HG03108 (cell line): ENCODE results near the gene ITPKC.
A peak's percentile ranks its signal among the peaks of the same experiment; 100 is the strongest.

Experiments used
- ATAC-seq: cut with Tn5 transposase; IDR thresholded peaks from one replicate; pipeline ENCODE4 v1.9.1; 2021; ENCODE audit warnings: moderate library complexity; ENCODE audit not compliant: unreplicated experiment

The ITPKC gene

GRCh38 chr19:40690050-40690692 is 26.7 kb upstream of the ITPKC start, which contains the start of gene NUMBL:
Gene NUMBL, minus strand, starts transcription at chr19:40690651. Its CDS starts 168 bp downstream, at chr19:40690483.
- no peak for ATAC-seq

DNA sequence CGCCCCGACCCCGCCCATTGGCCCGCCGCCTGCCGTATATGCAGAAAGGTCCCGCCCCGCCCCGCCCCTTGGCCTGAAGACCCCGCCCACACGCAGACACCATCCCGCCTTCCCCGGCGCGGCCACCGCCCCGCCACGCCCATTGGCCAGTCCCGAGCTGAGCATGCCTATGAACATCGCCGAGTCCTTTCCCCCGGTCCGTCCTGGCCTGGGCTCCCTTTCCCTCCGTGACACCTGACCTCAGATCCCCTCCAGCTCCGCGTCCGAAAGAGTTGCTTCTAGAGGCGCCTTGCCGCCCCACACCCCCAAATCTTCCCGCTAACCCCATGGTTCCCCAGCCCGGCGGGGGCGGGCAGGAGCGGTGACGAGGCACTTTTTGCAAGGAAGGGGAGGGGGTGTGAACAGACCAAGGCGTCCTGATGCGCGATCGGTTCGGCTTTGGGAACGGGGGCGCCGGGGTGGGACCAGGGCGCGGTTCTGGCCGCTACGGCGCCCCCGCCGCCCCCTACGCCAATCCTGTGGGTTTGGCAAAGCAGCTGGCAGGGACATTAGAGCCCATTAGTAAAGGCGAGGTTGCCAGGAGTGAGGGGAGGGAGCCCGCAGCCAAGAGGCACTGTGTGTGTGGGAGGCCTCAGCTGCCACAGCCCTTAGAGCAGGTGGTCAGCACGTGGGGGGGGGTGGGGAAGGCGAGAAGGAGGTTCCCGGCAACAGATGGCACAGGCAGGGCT is 26.1 kb upstream of the ITPKC start:
- peak; percentile 40 for ATAC-seq

- ATAC-seq: no peak
Measured at GRCh38 chr19:40691421-40692211, 25.3 kb upstream of the ITPKC start.

DNA sequence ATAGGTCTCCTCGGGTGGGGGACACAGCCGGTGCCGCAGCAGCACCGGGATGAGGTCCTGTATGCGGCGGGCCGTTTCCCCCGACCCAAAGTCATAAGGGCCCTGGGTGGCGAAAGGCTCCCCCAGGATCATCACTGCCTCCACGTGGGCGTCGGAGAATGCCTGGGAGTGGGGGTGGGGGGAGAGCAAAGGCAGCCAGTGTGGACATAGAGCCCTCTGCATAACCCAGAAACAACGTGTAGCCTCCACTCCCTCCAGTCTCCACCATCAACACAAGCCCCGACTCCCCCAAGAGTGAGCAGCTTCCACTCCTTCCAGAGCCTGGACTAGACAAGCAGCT is 24.7 kb upstream of the ITPKC start:
- ATAC-seq: no peak

- no peak for ATAC-seq
Measured at GRCh38 chr19:40693150-40693788, 23.6 kb upstream of the ITPKC start.

- no peak for ATAC-seq
Measured at GRCh38 chr19:40693896-40694295, 23.0 kb upstream of the ITPKC start.

- no peak for ATAC-seq
Measured at GRCh38 chr19:40695881-40696280, 21.0 kb upstream of the ITPKC start.

GRCh38 chr19:40697007-40697406 is 19.9 kb upstream of the ITPKC start:
- ATAC-seq: no peak

- ATAC-seq: no peak
Measured at GRCh38 chr19:40700083-40700482, 16.8 kb upstream of the ITPKC start.

DNA sequence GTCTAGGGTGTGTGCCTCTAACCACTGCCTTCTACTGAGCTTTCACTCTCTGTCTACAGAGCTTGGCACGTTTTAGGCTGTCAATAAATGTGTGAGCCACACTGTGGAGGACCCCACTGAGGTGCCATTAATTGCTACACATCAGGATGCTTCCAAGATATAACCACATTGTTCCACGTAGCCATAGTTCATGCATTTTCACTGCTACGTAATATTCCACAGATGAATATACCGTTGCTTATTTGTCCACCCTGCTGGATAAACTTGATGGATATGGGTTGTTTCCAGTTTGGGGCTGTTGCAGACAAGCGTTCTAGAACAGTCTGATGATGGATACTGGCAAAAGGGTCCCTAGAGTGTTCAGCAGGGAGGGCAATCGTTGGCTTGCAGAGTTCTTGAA is 15.2 kb upstream of the ITPKC start:
- ATAC-seq: no peak

- ATAC-seq: no peak
Measured at GRCh38 chr19:40702337-40703012, 14.4 kb upstream of the ITPKC start.

GRCh38 chr19:40703029-40703755 is 13.7 kb upstream of the ITPKC start:
- no peak for ATAC-seq

DNA sequence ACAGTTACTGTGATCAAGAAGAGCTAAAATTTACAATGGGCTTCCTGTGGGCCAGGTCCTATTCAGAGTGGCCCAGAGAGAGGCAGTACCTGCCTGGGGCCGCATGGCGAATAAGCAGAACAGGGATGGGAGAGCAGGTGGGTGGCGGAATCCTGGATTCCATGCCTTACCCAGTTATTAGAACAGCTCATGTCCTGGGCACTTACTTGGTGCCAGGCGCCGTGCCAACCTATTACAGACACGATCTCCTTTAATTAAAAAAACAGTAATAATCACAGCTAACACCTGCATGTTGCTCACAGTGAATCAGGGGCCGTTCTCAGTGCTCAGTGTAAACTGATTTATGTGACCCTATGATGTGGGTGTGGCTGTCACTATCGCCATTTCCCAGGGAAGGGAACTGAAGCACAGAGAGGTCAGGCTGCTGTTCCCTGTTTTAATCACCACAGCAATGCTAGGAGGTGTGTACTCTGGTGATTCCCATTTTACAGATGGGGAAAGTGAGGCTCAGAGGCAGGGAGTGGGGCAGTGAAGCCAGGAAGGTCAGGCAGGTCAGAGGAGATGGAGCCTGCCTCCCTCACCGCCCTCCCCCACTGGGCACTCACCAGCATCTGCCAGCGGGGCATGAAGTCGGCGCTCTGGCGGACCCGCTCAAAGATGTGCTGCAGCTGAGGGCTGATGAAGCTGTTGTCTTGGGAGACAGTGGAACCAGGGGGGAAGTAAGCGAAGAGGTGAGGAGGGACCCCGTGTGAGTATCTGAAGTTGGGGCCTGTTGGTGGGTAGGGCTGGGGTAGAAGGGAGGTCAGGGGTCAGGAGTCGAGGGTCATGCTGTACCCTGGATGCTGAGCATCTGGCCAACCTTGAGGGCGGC is 12.2 kb upstream of the ITPKC start:
- ATAC-seq: no peak

DNA sequence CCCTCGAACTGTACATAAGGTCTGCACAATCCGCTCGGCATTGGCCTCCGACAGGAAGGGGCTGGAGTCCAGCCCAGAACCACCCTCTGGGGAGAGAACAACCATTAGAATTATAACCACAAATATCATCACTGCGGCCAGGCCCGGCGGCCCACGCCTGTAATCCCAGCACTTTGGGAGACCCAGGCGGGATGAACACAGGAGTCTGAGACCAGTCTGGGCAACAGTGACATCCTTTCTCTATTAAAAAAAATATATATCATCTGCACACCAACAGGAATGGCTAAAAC is 11.6 kb upstream of the ITPKC start:
- ATAC-seq: no peak

DNA sequence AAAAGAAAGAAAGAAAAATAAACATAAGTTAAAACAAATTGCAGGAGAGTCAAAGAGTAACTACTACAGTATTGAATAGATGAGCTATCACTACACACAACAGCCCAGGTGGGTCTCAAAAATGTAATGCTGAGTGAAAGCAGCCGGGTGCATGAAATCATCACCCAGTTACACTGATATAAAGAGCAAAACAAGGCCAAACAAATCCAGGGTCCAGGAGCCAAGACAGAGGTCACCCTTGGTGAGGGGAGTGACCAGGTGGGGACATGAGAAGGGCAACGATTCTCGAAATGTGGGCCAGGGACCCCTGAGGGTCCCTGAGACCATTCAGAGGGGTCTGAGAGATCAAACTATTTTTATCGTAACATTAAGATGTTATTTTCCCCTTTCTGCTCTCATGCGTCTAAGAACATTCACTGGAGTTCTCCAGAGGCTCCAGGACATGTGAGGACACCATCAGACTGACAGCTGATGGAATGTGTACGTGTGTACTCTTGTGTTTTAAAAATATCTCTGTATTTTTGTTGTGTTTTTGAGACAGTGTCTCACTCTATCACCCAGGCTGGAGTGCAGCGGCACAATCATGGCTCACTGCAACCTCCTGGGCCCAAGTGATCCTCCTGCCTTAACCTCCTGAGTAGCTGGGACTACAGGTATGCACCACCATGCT is 10.8 kb upstream of the ITPKC start:
- no peak for ATAC-seq

- ATAC-seq: no peak
Measured at GRCh38 chr19:40707615-40708014, 9.3 kb upstream of the ITPKC start.

- ATAC-seq: no peak
Measured at GRCh38 chr19:40709817-40710216, 7.1 kb upstream of the ITPKC start.

GRCh38 chr19:40713939-40714338 is 3.0 kb upstream of the ITPKC start:
- no peak for ATAC-seq
